Colonic mucosa (tissue), 4 donors: ENCODE data around the gene CST1. TPM values are rescaled to one million over a fixed set of nuclear protein-coding genes. Genes with fewer than 3 reads are reported as not detected.

ENCODE experiments used
- DNase-seq: peaks from one replicate; pipeline ENCODE4 v3.0.0-alpha.2; 2020
- H3K27ac ChIP-seq: fragments of 200-600 bp; one replicate; pipeline ENCODE4 v1.8.0; 2021
- H3K27me3 ChIP-seq: fragments of 200-600 bp; one replicate; pipeline ENCODE4 v1.8.0; 2021
- H3K36me3 ChIP-seq: fragments of 200-600 bp; one replicate; pipeline ENCODE4 v1.8.0; 2021
- H3K4me1 ChIP-seq: fragments of 200-600 bp; one replicate; pipeline ENCODE4 v1.8.0; 2021; ENCODE audit warnings: mild to moderate bottlenecking
- H3K4me3 ChIP-seq: fragments of 200-600 bp; one replicate; pipeline ENCODE4 v1.8.0; 2021
- H3K9ac ChIP-seq, 2 donors: one replicate each; pipeline ENCODE4 v1.7.0; 2013; ENCODE audit warnings: control low read depth in 2 of 2, low read depth in 2 of 2, low read length in 2 of 2
- H3K9me3 ChIP-seq: fragments of 200-600 bp; one replicate; pipeline ENCODE4 v1.8.0; 2021
- intact Hi-C: fragments of 100-400 bp; cut with DNase I; formaldehyde crosslinking; loops from one replicate; pipeline ENCODE4 v1.14.1; 2022
- total RNA-seq, 2 donors: library from RNA; stranded (reverse); fragmentation: NEBNext Ultra II Directional in 1 of 2; extraction: Animal tissue kit (Norgen Biotek cat#: 25700) in 1 of 2; gene quantifications; one replicate each; pipeline ENCODE4 v1.2.1, GENCODE V29; 2021
- TF ChIP-seq, protein P1 (sequence below): fragments of 200-600 bp; IDR thresholded peaks from one replicate; pipeline ENCODE4 v1.8.0; 2022; ENCODE audit warnings: antibody characterized with exemption, mild to moderate bottlenecking
- donor health status: healthy.
- donor health status: DM: no; HTN: no; CAD: no.
- donor health status: DM: no; HTN: no; CAD: no.

CST1 gene
- total RNA-seq, 2 donors from 2014 or later = not detected

- intact Hi-C loops = no loop called here
- no peak overlapping the region for H3K27ac ChIP-seq
- TF ChIP-seq, protein P1, sequence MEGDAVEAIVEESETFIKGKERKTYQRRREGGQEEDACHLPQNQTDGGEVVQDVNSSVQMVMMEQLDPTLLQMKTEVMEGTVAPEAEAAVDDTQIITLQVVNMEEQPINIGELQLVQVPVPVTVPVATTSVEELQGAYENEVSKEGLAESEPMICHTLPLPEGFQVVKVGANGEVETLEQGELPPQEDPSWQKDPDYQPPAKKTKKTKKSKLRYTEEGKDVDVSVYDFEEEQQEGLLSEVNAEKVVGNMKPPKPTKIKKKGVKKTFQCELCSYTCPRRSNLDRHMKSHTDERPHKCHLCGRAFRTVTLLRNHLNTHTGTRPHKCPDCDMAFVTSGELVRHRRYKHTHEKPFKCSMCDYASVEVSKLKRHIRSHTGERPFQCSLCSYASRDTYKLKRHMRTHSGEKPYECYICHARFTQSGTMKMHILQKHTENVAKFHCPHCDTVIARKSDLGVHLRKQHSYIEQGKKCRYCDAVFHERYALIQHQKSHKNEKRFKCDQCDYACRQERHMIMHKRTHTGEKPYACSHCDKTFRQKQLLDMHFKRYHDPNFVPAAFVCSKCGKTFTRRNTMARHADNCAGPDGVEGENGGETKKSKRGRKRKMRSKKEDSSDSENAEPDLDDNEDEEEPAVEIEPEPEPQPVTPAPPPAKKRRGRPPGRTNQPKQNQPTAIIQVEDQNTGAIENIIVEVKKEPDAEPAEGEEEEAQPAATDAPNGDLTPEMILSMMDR = no peak
Measured at GRCh38 chr20:23705895-23706294, 44.8 kb downstream of the CST1 start.

GRCh38 chr20:23702021-23702420, 48.7 kb downstream of the CST1 start:
- intact Hi-C loops = no loop called here
- Histone ChIP-seq H3K36me3 (no peaks in the 10 kb centered on the region), H3K27ac (no peak overlapping the region), H3K4me3 (no peak overlapping the region), H3K4me1 (no peaks in the 10 kb centered on the region), H3K9ac (no peak overlapping the region), H3K27me3 (no peaks in the 10 kb centered on the region), H3K9me3 (no peaks in the 10 kb centered on the region)
- no peak for DNase-seq
- TF ChIP-seq, protein P1 = no peak

More at GRCh38 chr20:23705895-23706294, 44.8 kb downstream of the CST1 start:
- H3K9ac ChIP-seq = no peak overlapping the region
- H3K27me3 ChIP-seq = no peaks in the 10 kb centered on the region
- no peaks in the 10 kb centered on the region for H3K9me3 ChIP-seq
- no peaks in the 10 kb centered on the region for H3K4me1 ChIP-seq
- H3K36me3 ChIP-seq = no peaks in the 10 kb centered on the region
- H3K4me3 ChIP-seq = no peak overlapping the region
- no peak for DNase-seq

DNA sequence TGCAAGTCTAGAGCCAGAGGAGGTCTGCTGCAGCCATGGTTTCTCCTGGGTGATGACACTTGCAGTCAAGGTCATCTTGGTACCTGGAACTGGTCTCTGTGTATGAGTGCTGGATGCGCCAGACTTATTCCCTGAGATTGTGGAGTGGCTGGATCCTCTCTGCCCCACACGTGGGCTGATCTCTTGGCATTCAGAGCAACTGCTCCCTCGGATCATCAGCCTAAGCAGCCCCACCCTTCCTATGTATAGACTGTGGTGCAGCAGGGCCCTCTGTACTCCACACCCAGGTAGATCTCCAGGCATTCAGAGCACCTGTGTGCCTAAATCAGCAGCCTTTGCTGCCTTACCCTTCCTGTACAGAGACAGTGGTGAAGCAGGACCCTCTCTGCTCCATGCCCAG, 49.8 kb downstream of the CST1 start:
- H3K4me3 ChIP-seq = no peak overlapping the region
- no peak overlapping the region for H3K9ac ChIP-seq
- H3K4me1 ChIP-seq = no peaks in the 10 kb centered on the region
- no peak overlapping the region for H3K27ac ChIP-seq
- DNase-seq = no peak
- TF ChIP-seq, protein P1 = no peak
- H3K36me3 ChIP-seq = no peaks in the 10 kb centered on the region
- intact Hi-C loops = no loop called here
- H3K27me3 ChIP-seq = no peaks in the 10 kb centered on the region
- H3K9me3 ChIP-seq = no peaks in the 10 kb centered on the region

DNA sequence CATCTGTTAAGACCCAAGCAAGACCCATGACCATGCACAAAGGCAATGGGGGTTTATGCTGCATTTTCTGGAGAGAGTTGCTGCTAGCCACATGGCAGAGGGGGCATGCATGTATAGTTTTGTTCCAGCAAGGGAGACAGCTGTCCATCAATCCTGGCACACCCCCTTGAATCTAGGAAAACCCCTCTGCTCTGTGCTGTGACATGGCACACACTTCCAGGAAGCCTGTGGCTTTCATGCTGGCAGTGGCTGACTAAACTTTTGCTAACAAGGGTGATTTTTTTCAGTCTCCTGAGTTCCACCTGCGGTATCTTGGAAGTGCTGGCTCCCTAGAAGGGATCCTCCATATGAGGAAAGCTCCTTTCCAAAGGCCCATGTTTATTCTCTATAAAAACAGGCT, 52.8 kb downstream of the CST1 start:
- Histone ChIP-seq H3K36me3 (no peaks in the 10 kb centered on the region), H3K27ac (no peak overlapping the region), H3K4me1 (no peaks in the 10 kb centered on the region), H3K9ac (no peak overlapping the region), H3K9me3 (no peaks in the 10 kb centered on the region), H3K4me3 (no peak overlapping the region), H3K27me3 (no peaks in the 10 kb centered on the region)
- TF ChIP-seq, protein P1 = no peak
- DNase-seq = no peak
- intact Hi-C loops = no loop called here

Other genes with a start within 250 kb of the CST1 start
- gene CST9L, start 182.5 kb downstream of the CST1 start, total RNA-seq = not detected
- gene CST9, start 145.0 kb downstream of the CST1 start, total RNA-seq = not detected
- gene CST3, start 113.0 kb downstream of the CST1 start, total RNA-seq = 100 to 1,000 TPM; 606 to 666 TPM
- not detected for gene CST4, start 61.9 kb downstream of the CST1 start, total RNA-seq
- not detected for gene CST2, start 75.8 kb upstream of the CST1 start, total RNA-seq
- not detected for gene CST5, start 128.8 kb upstream of the CST1 start, total RNA-seq
- under 1 TPM in 1 of 2 donors, not detected in 1; 0.27 TPM for gene GGTLC1, start 237.8 kb upstream of the CST1 start, total RNA-seq